HG02759 (cell line): ENCODE data around the gene MED25.

ENCODE experiments used
- ATAC-seq: cut with Tn5 transposase; IDR thresholded peaks from one replicate; pipeline ENCODE4 v1.9.1; 2021; ENCODE audit warnings: mild to moderate bottlenecking, moderate library complexity; ENCODE audit not compliant: unreplicated experiment

MED25 gene

GRCh38 chr19:49883094-49883493, 65.0 kb downstream of the MED25 start:
- ATAC-seq, result no peak

GRCh38 chr19:49884109-49884508, 66.0 kb downstream of the MED25 start:
- no peak for ATAC-seq

GRCh38 chr19:49884760-49885159, 66.7 kb downstream of the MED25 start:
- ATAC-seq, result no peak
